GM21786 (cell line): ENCODE data around the gene FADS2.
A peak's percentile ranks its signal among the peaks of the same experiment; 100 is the strongest.

Experiments
- ATAC-seq: cut with Tn5 transposase; IDR thresholded peaks from one replicate; pipeline ENCODE4 v1.9.1; 2021; ENCODE audit not compliant: unreplicated experiment

The FADS2 gene

GRCh38 chr11:61795876-61796526, 32.1 kb upstream of the FADS2 start:
- no peak for ATAC-seq

DNA sequence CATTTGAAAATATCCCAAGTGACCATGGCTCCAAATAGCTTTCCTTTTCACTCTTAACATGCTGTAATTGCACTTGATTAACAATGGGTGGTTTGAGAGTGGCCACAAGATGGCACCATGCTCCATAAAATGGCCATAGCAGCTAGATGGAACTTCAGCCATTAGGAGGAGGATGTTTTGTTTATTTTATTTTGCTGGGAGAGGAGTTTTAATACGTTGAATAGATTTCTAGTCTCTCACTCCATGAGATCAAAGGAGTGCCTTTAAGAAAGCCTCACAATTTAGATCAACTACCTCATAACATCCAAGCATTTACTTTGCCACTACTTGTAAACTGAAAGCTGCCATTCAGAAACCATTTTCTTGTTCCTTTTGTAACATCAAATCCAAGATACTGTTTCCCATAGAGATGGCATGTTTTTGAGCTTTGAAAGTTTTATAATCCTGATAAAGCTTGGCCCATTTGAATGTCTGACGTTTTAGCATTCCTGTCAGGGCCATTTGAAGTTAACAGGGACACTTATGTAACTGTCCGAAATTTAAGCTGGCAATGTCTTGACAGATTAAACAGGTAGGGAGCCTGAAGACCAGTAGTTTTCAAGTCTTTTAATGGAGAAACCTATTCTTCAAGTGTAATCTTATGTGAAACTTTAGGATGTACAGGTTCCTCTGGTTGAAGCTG, 30.7 kb upstream of the FADS2 start:
- no peak for ATAC-seq

GRCh38 chr11:61799665-61800284, 28.3 kb upstream of the FADS2 start:
- ATAC-seq, result no peak

GRCh38 chr11:61800331-61801281, 27.5 kb upstream of the FADS2 start:
- no peak for ATAC-seq

GRCh38 chr11:61802605-61803004, 25.5 kb upstream of the FADS2 start:
- ATAC-seq, result no peak

DNA sequence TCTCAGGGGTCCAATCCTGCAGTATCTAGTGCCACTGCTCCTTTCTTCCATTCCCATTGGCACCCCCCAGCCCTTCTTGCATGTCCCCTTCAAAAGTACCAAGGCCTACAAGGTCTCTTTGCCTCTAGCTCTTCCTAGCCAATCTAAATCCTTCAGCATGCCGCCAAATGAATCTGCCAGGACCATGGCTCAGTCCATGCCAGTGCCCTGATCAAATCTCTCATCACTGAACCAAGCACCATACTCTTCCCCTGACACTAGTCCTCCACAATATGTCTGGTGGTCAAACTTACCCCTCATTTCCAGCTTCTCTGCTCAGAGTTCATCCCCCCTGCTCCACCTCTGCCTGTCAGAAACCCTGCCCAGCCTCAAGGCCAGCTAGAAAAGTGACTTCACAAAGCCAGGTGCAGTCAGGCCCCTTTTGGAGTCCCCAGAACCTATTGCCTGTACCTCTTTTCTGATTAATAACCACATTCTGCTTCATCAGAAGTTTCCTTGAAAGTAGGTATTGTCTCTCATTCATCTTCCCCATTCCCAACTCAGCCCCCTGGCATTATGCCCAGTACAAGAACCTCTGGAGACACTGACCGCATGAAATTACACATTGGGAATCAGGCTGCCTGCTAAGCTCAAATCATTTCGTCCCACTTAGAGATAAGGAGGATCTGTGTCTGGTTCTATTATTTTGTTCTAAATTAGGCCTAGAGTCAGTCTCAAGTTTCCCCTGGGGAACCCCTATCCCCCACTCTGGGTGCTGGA, 24.0 kb upstream of the FADS2 start:
- ATAC-seq, result no peak

GRCh38 chr11:61805146-61805545, 23.0 kb upstream of the FADS2 start:
- ATAC-seq, result no peak

DNA sequence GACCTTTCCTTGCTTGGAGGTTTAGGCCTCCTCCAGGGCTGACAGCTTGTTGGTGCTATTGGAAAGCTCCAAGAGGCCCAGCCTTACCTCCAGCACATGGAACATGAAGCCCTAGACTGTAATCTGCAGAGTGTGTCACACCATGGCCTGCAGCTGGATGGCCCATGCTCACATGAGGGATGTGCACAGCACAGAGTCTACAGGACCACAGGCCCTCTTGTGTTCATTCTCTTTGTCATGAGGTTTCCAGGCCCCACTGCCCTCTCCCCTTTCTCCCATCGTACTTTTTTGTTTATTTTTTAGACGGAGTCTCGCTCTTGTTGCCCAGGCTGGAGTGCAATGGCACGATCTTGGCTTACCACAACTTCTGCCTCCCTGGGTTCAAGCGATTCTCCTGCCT, 21.3 kb upstream of the FADS2 start:
- no peak for ATAC-seq

DNA sequence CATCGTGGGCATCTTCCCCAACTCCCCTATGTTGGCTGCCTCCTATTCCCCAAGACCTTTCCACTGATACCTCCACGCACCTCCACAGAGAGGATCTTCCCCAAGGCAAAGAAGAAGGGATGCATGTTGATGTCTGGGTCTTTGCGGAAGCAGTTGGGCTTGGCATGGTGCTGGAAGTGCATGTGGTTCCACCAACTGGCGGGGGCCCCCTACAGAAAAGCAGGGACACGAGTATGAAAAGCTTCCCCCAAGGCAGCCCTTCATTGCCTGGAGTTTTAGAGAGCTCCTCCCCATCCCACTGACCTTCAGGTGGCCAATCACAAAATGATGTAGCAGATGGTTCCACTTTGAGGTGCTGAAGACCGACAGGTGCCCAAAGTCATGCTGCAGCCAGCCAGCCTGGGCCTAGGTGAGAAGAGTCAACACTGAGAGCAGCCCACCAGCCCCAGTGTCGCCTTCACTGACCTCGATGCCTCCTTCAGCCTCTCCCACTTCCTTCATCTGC, 17.4 kb upstream of the FADS2 start:
- no peak for ATAC-seq

DNA sequence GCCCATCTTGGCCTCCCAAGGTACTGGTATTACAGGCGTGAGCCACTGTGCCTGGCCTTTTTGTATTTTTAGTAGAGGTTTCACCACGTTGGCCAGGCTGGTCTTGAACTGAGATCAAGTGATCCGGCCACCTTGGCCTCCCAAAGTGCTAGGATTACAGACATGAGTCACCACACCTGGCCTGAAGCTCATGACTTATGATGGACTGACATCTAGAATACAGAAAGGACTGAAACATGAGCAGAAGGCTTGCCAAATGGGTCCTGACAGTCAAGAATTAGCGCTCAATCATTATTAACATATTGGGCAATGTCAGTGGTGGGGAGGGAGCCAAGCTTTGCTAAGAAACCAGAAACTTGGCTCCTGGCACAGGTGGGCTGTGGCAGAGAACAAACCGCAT, 16.3 kb upstream of the FADS2 start:
- no peak for ATAC-seq

GRCh38 chr11:61812736-61813411, 15.2 kb upstream of the FADS2 start:
- ATAC-seq, result no peak

GRCh38 chr11:61814247-61814957, 13.7 kb upstream of the FADS2 start:
- ATAC-seq, result no peak

- peak; percentile 48 for ATAC-seq
These were observed 12.9 kb upstream of the FADS2 start for GRCh38 chr11:61814958-61815789.

DNA sequence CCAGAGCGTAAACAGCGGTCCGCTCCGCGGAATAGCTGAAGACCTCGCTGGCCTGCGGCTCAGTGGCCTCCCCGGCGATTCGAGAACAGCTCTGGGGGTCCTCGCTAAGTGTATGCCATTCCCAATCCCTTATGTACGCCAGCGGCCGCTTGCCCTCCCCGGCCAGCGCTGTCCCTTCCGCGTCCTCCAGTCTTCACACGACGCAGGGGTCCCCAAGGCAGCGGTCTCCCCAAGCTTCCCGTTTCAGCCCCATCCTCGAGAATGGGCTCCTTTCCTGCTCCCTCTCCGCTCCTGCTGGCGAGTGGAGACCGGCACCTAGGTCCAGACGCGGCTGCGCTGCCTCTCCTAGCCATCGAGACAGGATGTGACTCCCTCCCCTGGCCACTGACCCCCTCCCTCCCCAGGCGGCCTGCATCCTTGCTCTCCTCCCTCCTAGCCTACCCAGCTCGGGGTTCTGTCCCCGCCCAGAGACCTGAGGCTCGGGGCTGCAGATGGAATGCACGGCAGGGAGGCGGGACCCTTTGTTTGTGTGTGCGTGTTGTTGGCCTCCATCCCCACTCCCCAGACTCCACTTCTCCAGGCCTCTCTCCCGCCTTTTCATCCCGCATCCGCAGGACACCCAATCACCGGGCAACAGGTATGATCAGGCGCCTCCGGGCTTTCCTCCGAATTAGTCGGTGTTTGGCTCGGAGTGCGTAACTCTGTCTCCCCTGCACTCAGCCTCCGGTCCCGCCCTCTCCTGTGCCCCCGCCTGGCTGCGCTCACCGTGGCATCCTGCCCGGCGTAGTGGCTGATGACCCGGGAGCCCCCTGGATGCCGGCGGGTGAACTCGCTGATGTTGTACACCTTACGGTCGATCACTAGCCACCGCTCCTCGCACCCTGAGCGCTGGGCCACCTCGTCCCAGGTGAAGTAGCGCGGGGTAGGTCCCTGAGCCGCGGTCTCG, 12.0 kb upstream of the FADS2 start:
- ATAC-seq, result peak; percentile 28

- ATAC-seq, result peak; percentile 50
These were observed 11.2 kb upstream of the FADS2 start, which contains the start of gene FADS1 for GRCh38 chr11:61816736-61817455. FADS1 (minus strand) TSS chr11:61817003; CDS start chr11:61816929, 74 bp downstream.

DNA sequence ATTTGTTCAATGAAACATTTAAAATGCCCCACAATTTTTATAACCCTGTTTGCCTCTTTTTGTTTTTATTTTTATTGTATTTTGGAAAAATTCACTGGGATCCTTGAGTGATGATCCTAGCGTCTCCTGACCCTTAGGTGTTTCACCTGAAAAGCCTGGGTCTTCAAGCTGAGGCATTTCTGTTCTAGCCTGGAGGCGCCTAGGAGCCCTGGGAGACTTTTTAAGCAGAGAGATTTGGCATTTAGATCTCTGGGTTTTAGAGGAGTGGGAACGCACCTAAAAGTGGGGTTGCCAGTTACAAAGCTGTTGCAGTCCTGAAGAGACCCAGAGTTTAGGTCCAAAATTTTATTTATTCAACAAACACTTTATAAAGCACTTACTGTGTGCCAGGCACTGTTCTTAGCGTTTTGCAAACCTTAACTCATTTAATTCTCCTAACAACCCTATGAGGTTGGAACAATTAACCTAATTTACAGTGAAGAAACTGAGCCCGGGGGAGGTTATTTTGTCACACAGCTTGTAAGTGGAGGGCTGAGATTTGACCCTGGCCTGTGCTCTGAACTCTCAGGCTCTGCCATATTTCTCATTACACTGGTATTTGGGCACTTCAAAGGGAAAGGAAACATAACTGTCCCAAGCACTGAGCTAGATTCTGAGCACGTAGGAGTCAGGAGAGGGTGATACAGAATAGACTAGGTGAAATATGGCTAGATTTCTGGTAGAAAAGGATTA, 10.5 kb upstream of the FADS2 start:
- ATAC-seq, result no peak
